Colonic mucosa (tissue), 4 donors: ENCODE measurements around the gene CBX5. TPM values are rescaled to one million over a fixed set of nuclear protein-coding genes. Genes with fewer than 3 reads are reported as not detected.

ENCODE experiments used
- DNase-seq: peaks from one replicate; pipeline ENCODE4 v3.0.0-alpha.2; 2020
- H3K27ac ChIP-seq: fragments of 200-600 bp; one replicate; pipeline ENCODE4 v1.8.0; 2021
- H3K27me3 ChIP-seq: fragments of 200-600 bp; one replicate; pipeline ENCODE4 v1.8.0; 2021
- H3K36me3 ChIP-seq: fragments of 200-600 bp; one replicate; pipeline ENCODE4 v1.8.0; 2021
- H3K4me1 ChIP-seq: fragments of 200-600 bp; one replicate; pipeline ENCODE4 v1.8.0; 2021; ENCODE audit warnings: mild to moderate bottlenecking
- H3K4me3 ChIP-seq: fragments of 200-600 bp; one replicate; pipeline ENCODE4 v1.8.0; 2021
- H3K9ac ChIP-seq, 2 donors: one replicate each; pipeline ENCODE4 v1.7.0; 2013; ENCODE audit warnings: control low read depth in 2 of 2, low read depth in 2 of 2, low read length in 2 of 2
- H3K9me3 ChIP-seq: fragments of 200-600 bp; one replicate; pipeline ENCODE4 v1.8.0; 2021
- CTCF ChIP-seq: fragments of 200-600 bp; IDR thresholded peaks from one replicate; pipeline ENCODE4 v1.8.0; 2022; ENCODE audit warnings: antibody characterized with exemption, mild to moderate bottlenecking
- intact Hi-C: fragments of 100-400 bp; cut with DNase I; formaldehyde crosslinking; loops from one replicate; pipeline ENCODE4 v1.14.1; 2022
- total RNA-seq, 2 donors: library from RNA; stranded (reverse); fragmentation: NEBNext Ultra II Directional in 1 of 2; extraction: Animal tissue kit (Norgen Biotek cat#: 25700) in 1 of 2; gene quantifications; one replicate each; pipeline ENCODE4 v1.2.1, GENCODE V29; 2021
- donor health status: healthy.
- donor health status: DM: no; HTN: no; CAD: no.
- donor health status: DM: no; HTN: no; CAD: no.

CBX5 gene
- total RNA-seq, 2 donors from 2014 or later: 49.3 to 77.5 TPM

GRCh38 chr12:54214553-54215406 is 65.1 kb downstream of the CBX5 start:
- H3K27me3 ChIP-seq: peaks cover 52% of the 10 kb centered on the region
- no peaks in the 10 kb centered on the region for H3K9me3 ChIP-seq
- H3K4me3 ChIP-seq: no peak overlapping the region
- H3K36me3 ChIP-seq: no peaks in the 10 kb centered on the region
- peak; percentile 89 for DNase-seq
- peaks cover 21% of the 10 kb centered on the region for H3K4me1 ChIP-seq
- peak overlapping the region in 1 of 2 donors; percentile 39 for H3K9ac ChIP-seq
- intact Hi-C loops: no loop called here
- H3K27ac ChIP-seq: no peak overlapping the region
- peak; percentile 97 for TF ChIP-seq CTCF

GRCh38 chr12:54213079-54213478 is 66.8 kb downstream of the CBX5 start:
- no peak for TF ChIP-seq CTCF
- Histone ChIP-seq H3K4me3 (no peak overlapping the region), H3K9ac (no peak overlapping the region), H3K27me3 (peaks cover 45% of the 10 kb centered on the region), H3K36me3 (no peaks in the 10 kb centered on the region), H3K4me1 (peaks cover 21% of the 10 kb centered on the region), H3K27ac (no peak overlapping the region), H3K9me3 (no peaks in the 10 kb centered on the region)
- intact Hi-C loops: no loop called here
- DNase-seq: no peak

GRCh38 chr12:54211920-54212319 is 68.0 kb downstream of the CBX5 start:
- peaks cover 46% of the 10 kb centered on the region for H3K27me3 ChIP-seq
- intact Hi-C loops: no loop called here
- DNase-seq: no peak

GRCh38 chr12:54210400-54210790 is 69.5 kb downstream of the CBX5 start:
- no peaks in the 10 kb centered on the region for H3K36me3 ChIP-seq
- no peaks in the 10 kb centered on the region for H3K9me3 ChIP-seq
- H3K9ac ChIP-seq: no peak overlapping the region
- peaks cover 4% of the 10 kb centered on the region for H3K4me1 ChIP-seq
- intact Hi-C loops: no loop called here
- no peak for DNase-seq
- H3K27me3 ChIP-seq: peaks cover 45% of the 10 kb centered on the region
- no peak overlapping the region for H3K27ac ChIP-seq
- no peak for TF ChIP-seq CTCF
- no peak overlapping the region for H3K4me3 ChIP-seq

More at GRCh38 chr12:54211920-54212319, 68.0 kb downstream of the CBX5 start:
- Histone ChIP-seq H3K36me3 (no peaks in the 10 kb centered on the region), H3K9ac (no peak overlapping the region), H3K9me3 (no peaks in the 10 kb centered on the region), H3K4me3 (no peak overlapping the region), H3K4me1 (peaks cover 12% of the 10 kb centered on the region), H3K27ac (no peak overlapping the region)
- no peak for TF ChIP-seq CTCF

GRCh38 chr12:54208591-54208990 is 71.3 kb downstream of the CBX5 start:
- no peaks in the 10 kb centered on the region for H3K9me3 ChIP-seq
- peaks cover 48% of the 10 kb centered on the region for H3K27me3 ChIP-seq
- TF ChIP-seq CTCF: no peak
- no peaks in the 10 kb centered on the region for H3K36me3 ChIP-seq
- H3K4me1 ChIP-seq: no peaks in the 10 kb centered on the region
- no peak overlapping the region for H3K9ac ChIP-seq
- no peak for DNase-seq
- no peak overlapping the region for H3K4me3 ChIP-seq
- H3K27ac ChIP-seq: no peak overlapping the region
- intact Hi-C loops: loop anchor here (10.0 kb wide), 1 partner anchor 434 kb away; no protein-coding TSS in a partner anchor
